DOHH2 (cell line): ENCODE measurements around the gene PCSK5.

ENCODE experiments used
- CTCF ChIP-seq: fragments of 200-600 bp; sonication (generic); IDR thresholded peaks from one replicate; pipeline ENCODE4 v1.5.1; 2014; ENCODE audit warnings: antibody characterized with exemption, mild to moderate bottlenecking, low read depth, low read length; ENCODE audit not compliant: poor library complexity, severe bottlenecking
- EZH2phosphoT487 ChIP-seq: fragments of 200-600 bp; sonication (generic); IDR thresholded peaks from 2 replicates; pipeline ENCODE4 v1.6.1; 2017; ENCODE audit warnings: borderline replicate concordance, mild to moderate bottlenecking, antibody characterized with exemption, low read length, moderate library complexity, mixed read lengths

DNA sequence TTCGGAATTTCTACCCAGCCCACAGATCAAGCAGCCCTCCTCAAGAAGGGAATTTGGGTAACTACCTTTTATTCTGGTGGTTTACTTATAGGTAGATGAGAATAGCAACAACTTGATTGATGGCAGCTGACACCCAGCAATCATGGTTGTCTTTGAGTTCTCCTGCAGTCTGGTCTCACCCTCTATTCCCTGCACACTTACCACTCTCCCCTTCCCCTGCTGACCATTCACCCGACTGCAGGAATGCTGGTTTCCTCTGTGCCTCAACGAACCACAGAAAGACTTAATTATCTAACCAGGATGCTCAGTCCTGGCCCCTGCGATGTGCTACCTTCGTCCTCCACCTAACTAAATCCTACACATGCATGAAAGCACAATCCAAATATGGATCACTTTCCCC is 260.8 kb downstream of the PCSK5 start:
- TF ChIP-seq CTCF (no peak), EZH2phosphoT487 (no peak)
